GM12878 (cell line): ENCODE data around the gene SELENOK. TPM values are rescaled to one million over a fixed set of nuclear protein-coding genes. Genes with fewer than 3 reads are reported as not detected.

ENCODE experiments used
- ATAC-seq: fragments of 200-7000 bp; cut with Tn5 transposase; 3 replicates; pipeline ENCODE4 v1.9.1; 2020; ENCODE audit warnings: mild to moderate bottlenecking, moderate library complexity
- BruUV-seq: library from RNA; stranded (reverse); fragments of 400-500 nt; replicated peaks from 2 replicates; lab custom pipeline; 2021; lab: Mats Ljungman, UMichigan
- CTCF ChIA-PET: fragments of 300-600 bp; sonication (Branson Sonifier 250); formaldehyde crosslinking; extraction: SDS; loops from one replicate; lab custom pipeline; 2021; ENCODE audit warnings: inconsistent platforms; lab: Yijun Ruan, JAX
- POLR2A ChIA-PET: fragments of 350-600 bp; formaldehyde crosslinking; extraction: SDS; loops from one replicate; lab custom pipeline; 2021; ENCODE audit warnings: inconsistent platforms; lab: Charles Lee
- RAD21 ChIA-PET: fragments of 300-600 bp; sonication (Branson Sonifier 250); formaldehyde crosslinking; loops from one replicate; lab custom pipeline; 2023; ENCODE audit warnings: antibody characterized with exemption; ENCODE audit not compliant: unreplicated experiment; lab: Charles Lee
- SMC1A ChIA-PET: fragments of 300-600 bp; sonication (Branson Sonifier 250); formaldehyde crosslinking; loops from one replicate; lab custom pipeline; 2023; ENCODE audit not compliant: unreplicated experiment, uncharacterized antibody; lab: Charles Lee
- DNase-seq: peaks from one replicate; pipeline ENCODE4 v3.0.0-alpha.2; 2011; ENCODE audit warnings: low read depth, low spot score
- FAIRE-seq: peaks from 3 replicates; lab custom pipeline; 2011; peaks lifted over from hg19 to GRCh38; lab: Jason Lieb, UNC
- H2AFZ ChIP-seq: 2 replicates; pipeline ENCODE4 v1.6.0; 2011; ENCODE audit warnings: low read depth, low read length, control low read depth; ENCODE audit not compliant: control insufficient read depth
- H3K27ac ChIP-seq: 2 replicates; pipeline ENCODE4 v1.5.1; 2011; ENCODE audit warnings: control low read depth; ENCODE audit not compliant: control insufficient read depth, insufficient read depth
- H3K27me3 ChIP-seq, 2 experiments: replicated peaks in 1 of 2; 2 replicates each; pipeline versions ENCODE4 v1.6.0 to v1.6.1; 2011; ENCODE audit warnings: low read length in 1 of 2; ENCODE audit not compliant: control insufficient read depth in 2 of 2, insufficient read depth in 2 of 2
- H3K36me3 ChIP-seq, 2 experiments: 2 replicates each; pipeline ENCODE4 v1.5.1; 2011; ENCODE audit warnings: low read length in 1 of 2; ENCODE audit not compliant: control insufficient read depth in 2 of 2, insufficient read depth in 2 of 2
- H3K4me1 ChIP-seq: 2 replicates; pipeline ENCODE4 v1.6.1; 2011; ENCODE audit warnings: mild to moderate bottlenecking, low read length, moderate library complexity, mixed read lengths; ENCODE audit not compliant: control insufficient read depth, insufficient read depth
- H3K4me2 ChIP-seq: 2 replicates; pipeline ENCODE4 v1.6.0; 2011; ENCODE audit warnings: control low read depth; ENCODE audit not compliant: control insufficient read depth, insufficient read depth
- H3K4me3 ChIP-seq: fragments of 200-600 bp; sonication (generic); 2 replicates; pipeline ENCODE4 v1.5.1; 2016
- H3K79me2 ChIP-seq: 2 replicates; pipeline ENCODE4 v1.6.0; 2011; ENCODE audit warnings: low read length; ENCODE audit not compliant: control insufficient read depth, insufficient read depth
- H3K9ac ChIP-seq: 2 replicates; pipeline ENCODE4 v1.8.0; 2011; ENCODE audit warnings: low read length, control low read depth, mixed read lengths; ENCODE audit not compliant: control insufficient read depth, insufficient read depth
- H3K9me3 ChIP-seq: replicated peaks from 3 replicates; pipeline ENCODE4 v1.5.1; 2011; ENCODE audit warnings: mild to moderate bottlenecking, low read length; ENCODE audit not compliant: control insufficient read depth, insufficient read depth
- H4K20me1 ChIP-seq: 2 replicates; pipeline ENCODE4 v1.6.0; 2011; ENCODE audit not compliant: control insufficient read depth, insufficient read depth
- ATF3 ChIP-seq: IDR thresholded peaks from 2 replicates; pipeline ENCODE4 v1.6.1; 2011; ENCODE audit warnings: low read depth, mild to moderate bottlenecking, low read length, moderate library complexity, borderline replicate concordance; ENCODE audit errors: extremely low read depth
- CBX5 ChIP-seq: sonication (generic); IDR thresholded peaks from 2 replicates; pipeline ENCODE4 v1.6.1; 2016; ENCODE audit warnings: low read depth, moderate library complexity, mild to moderate bottlenecking, inconsistent platforms
- E2F4 ChIP-seq: IDR thresholded peaks from 2 replicates; pipeline ENCODE4 v1.6.1; 2012; ENCODE audit warnings: low read depth, low read length, improper control_type of control experiment
- HCFC1 ChIP-seq: fragments of 150-350 bp; IDR thresholded peaks from 2 replicates; pipeline ENCODE4 v1.6.1; 2014; ENCODE audit warnings: low read length
- IKZF1 ChIP-seq: fragments of 450-650 bp; conservative IDR thresholded peaks from 2 replicates; pipeline ENCODE4 v1.6.1; 2017; ENCODE audit warnings: antibody characterized with exemption, mild to moderate bottlenecking
- NR2C1 ChIP-seq: fragments of 450-650 bp; IDR thresholded peaks from 2 replicates; pipeline ENCODE4 v1.6.1; 2017; ENCODE audit warnings: antibody characterized with exemption, mild to moderate bottlenecking, moderate library complexity
- RFX5 ChIP-seq: IDR thresholded peaks from 2 replicates; pipeline ENCODE4 v1.6.1; 2011; ENCODE audit warnings: low read depth, low read length, improper control_type of control experiment
- RUNX3 ChIP-seq: IDR thresholded peaks from 2 replicates; pipeline ENCODE4 v1.6.1; 2012; ENCODE audit warnings: low read length, inconsistent platforms
- SPI1 ChIP-seq: IDR thresholded peaks from 2 replicates; pipeline ENCODE4 v1.6.1; 2011; ENCODE audit warnings: low read depth, mild to moderate bottlenecking, low read length, moderate library complexity, borderline replicate concordance; ENCODE audit not compliant: insufficient read depth
- ZNF207 ChIP-seq: fragments of 450-650 bp; IDR thresholded peaks from 2 replicates; pipeline ENCODE4 v1.6.1; 2014; ENCODE audit warnings: antibody characterized with exemption, mild to moderate bottlenecking, borderline replicate concordance
- ZNF592 ChIP-seq: fragments of 450-650 bp; IDR thresholded peaks from 2 replicates; pipeline ENCODE4 v1.6.1; 2017; ENCODE audit warnings: mild to moderate bottlenecking, moderate library complexity
- WGBS: methylation state at CpG from one replicate; pipeline ENCODE4 v1.1.6; 2016; ENCODE audit warnings: low lambda C conversion rate; ENCODE audit not compliant: insufficient replicate concordance, insufficient coverage; ENCODE audit errors: missing lambda C conversion rate; 5-methylcytosine and 5-hydroxymethylcytosine counted together
- in situ Hi-C: fragments of 300-500 bp; cut with MboI; formaldehyde crosslinking; loops from 9 replicates; pipeline ENCODE4 v1.14.3; 2018; ENCODE audit warnings: mixed read lengths
- intact Hi-C: fragments of 100-400 bp; cut with micrococcal nuclease; formaldehyde crosslinking; loops from one replicate; pipeline ENCODE4 v1.14.2; 2022; ENCODE audit not compliant: unreplicated experiment
- polyA plus RNA-seq, 11 experiments: library from polyadenylated mRNA; depleted of rRNA in 4 of 11; unstranded in 6 of 11; stranded (reverse) in 5 of 11; fragments of >200 nt; fragmentation: Nextera tagmentation in 4 of 11; fragmentation: Illumina TruSeq in 1 of 11; extraction: Ambion mirVana in 4 of 11; extraction: Trizol in 1 of 11; gene quantifications; 1 replicate in 1 of 11; 2 replicates in 10 of 11; pipeline versions ENCODE4 v1.2.1 to v1.2.3, GENCODE V29; 2011 to 2016; ENCODE audit warnings: inconsistent platforms in 2 of 11, missing spikeins in 2 of 11, low read depth in 1 of 11
- total RNA-seq, 4 experiments: library from RNA; depleted of rRNA in 3 of 4; stranded (reverse); fragments of >200 nt in 3 of 4; fragmentation: Illumina TruSeq in 1 of 4; extraction: Trizol in 1 of 4; gene quantifications; 2 replicates each; pipeline versions ENCODE4 v1.2.1 to v1.2.3, GENCODE V29; 2013 to 2021

The SELENOK gene
- total and polyA plus RNA-seq, 10 of the 15 experiments (the other 5 are each of a cell fraction or from before 2014, with no cell fraction given), result 35.4 to 322 (median 101) TPM

GRCh38 chr3:53856964-53857363, 34.7 kb downstream of the SELENOK start:
- peaks cover 14% of the 10 kb centered on the region for H3K4me1 ChIP-seq
- ChIA-PET RAD21 (no interaction called here), SMC1A (interaction anchor here (2.2 kb wide), 1 partner anchor 9 kb away, joined by 11 read pairs; no protein-coding TSS in a partner anchor), CTCF (interaction anchor here (0.9 to 1.4 kb wide), 3 partner anchors 12 to 147 kb away, joined by 3 to 4 read pairs (median 3); no protein-coding TSS in a partner anchor)
- ATAC-seq (peak; percentile 57), DNase-seq (no peak)
- no peaks in the 10 kb centered on the region for H3K27me3 ChIP-seq
- peaks cover 0 to 7% of the 10 kb centered on the region in 2 experiments; a peak in 2 of 4 replicates for H3K36me3 ChIP-seq
- no TSS peak for BruUV-seq
- no peaks in the 10 kb centered on the region for H3K9me3 ChIP-seq
- 30% methylated on average over 7 of the region's 7 CpGs for WGBS
- no peak overlapping the region; the same call in 1 of the 2 replicates for H2AFZ ChIP-seq
- H3K4me2 ChIP-seq, result no peak overlapping the region
- no peak overlapping the region for H3K4me3 ChIP-seq
- H3K9ac ChIP-seq, result no peak overlapping the region
- no peaks in the 10 kb centered on the region for H4K20me1 ChIP-seq
- H3K79me2 ChIP-seq, result no peaks in the 10 kb centered on the region
- TF ChIP-seq IKZF1 (peak; percentile 45), CBX5 (no peak), ZNF207 (no peak), HCFC1 (no peak), ZNF592 (no peak), NR2C1 (no peak), SPI1 (peak; percentile 60; the same call in 1 of the 2 replicates), E2F4 (no peak), RFX5 (no peak), RUNX3 (peak; percentile 28; the same call in 1 of the 2 replicates), ATF3 (no peak)
- TF ChIP-seq, all 136 proteins: peak for 3
- no peak overlapping the region for H3K27ac ChIP-seq
- POLR2A ChIA-PET, result interaction anchor here (0.5 to 1.5 kb wide), 4 partner anchors 10 to 192 kb away, joined by 3 to 6 read pairs (median 4); no protein-coding TSS in a partner anchor
- intact Hi-C loops (no loop called here), in situ Hi-C loops (no loop called here)
- peak; percentile 72 for FAIRE-seq
